ENCODE results near the gene C17orf113. TPM values are rescaled to one million over a fixed set of nuclear protein-coding genes. Genes with fewer than 3 reads are reported as not detected.

The C17orf113 gene
- total and polyA plus RNA-seq, 2 of the 13 experiments (the other 11 are each of a cell fraction or from before 2014, with no cell fraction given), result 0.87 to 1.1 TPM

DNA sequence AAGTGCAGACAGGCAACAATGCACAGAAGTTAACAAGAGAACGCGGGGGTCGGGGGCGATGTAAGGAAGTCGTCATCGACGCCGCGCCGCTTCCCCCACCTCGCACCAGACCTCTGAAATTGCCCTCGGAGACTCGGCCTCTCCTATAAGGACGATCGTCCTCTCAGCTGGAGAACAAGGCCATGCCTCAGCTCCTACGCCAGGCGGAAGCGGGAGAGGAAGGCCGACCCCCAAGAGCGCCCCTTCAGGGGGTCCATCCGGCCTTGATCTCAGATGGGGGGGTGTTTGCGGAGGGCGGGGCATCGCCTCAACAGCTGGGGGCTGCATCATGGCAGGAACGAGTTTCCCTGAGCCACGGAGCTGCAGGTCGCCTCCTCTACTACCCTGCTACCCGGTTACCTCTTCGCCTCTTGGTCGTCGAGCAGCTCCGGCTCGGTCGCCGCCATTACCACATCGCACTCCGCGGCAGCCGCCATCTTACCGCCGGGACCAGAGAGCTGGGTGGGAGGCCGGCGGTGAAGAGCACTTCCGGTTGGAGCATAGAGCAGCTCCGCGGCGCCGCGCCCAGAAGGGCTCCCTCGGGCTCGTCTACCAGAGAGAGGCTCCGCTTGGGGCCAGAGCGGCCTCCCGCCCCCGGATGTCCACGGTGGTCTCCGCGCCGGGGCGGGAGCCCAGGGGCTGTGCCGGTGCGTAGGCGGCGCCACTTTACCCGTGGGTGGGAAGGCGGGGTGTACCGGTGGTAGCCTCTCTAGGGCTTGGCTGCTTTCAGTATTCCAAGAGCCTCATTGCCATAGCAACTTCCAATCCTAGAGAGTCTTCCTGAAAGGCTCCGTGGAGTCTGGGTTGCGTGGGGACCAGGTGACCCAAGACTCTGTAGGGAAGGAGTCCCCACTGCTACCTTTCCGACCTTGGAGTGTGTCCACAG is 33.2 kb downstream of the C17orf113 start, which contains the start of gene DNAJC7 (continued):
- TF ChIP-seq, protein P1, sequence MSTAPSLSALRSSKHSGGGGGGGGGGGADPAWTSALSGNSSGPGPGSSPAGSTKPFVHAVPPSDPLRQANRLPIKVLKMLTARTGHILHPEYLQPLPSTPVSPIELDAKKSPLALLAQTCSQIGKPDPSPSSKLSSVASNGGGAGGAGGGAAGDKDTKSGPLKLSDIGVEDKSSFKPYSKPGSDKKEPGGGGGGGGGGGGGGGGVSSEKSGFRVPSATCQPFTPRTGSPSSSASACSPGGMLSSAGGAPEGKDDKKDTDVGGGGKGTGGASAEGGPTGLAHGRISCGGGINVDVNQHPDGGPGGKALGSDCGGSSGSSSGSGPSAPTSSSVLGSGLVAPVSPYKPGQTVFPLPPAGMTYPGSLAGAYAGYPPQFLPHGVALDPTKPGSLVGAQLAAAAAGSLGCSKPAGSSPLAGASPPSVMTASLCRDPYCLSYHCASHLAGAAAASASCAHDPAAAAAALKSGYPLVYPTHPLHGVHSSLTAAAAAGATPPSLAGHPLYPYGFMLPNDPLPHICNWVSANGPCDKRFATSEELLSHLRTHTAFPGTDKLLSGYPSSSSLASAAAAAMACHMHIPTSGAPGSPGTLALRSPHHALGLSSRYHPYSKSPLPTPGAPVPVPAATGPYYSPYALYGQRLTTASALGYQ (CRISPR knock-in tag; IDR thresholded peaks at IDR 0.05), result peak; percentile 85
- TF ChIP-seq HNRNPLL (IDR thresholded peaks at IDR 0.05; ENCODE audit: low read depth, low read length, poor library complexity, severe bottlenecking) (peak; percentile 78), TBL1XR1 (IDR thresholded peaks at IDR 0.05; ENCODE audit: borderline replicate concordance, low read length, partially characterized antibody) (no peak), ZNF160 (CRISPR knock-in tag; IDR thresholded peaks at IDR 0.05) (peak; percentile 79), ZMYM4 (CRISPR knock-in tag; IDR thresholded peaks at IDR 0.05) (peak; percentile 85), HMGA1 (CRISPR knock-in tag; conservative IDR thresholded peaks at IDR 0.05) (no peak), ADNP (CRISPR knock-in tag; IDR thresholded peaks at IDR 0.05) (no peak), ZNF850 (CRISPR knock-in tag; conservative IDR thresholded peaks at IDR 0.05) (peak; percentile 86), KDM6A (CRISPR knock-in tag; IDR thresholded peaks at IDR 0.05; ENCODE audit: low read depth) (no peak; the same call in 1 of the 2 replicates), U2AF1 (optimal IDR thresholded peaks at IDR 0.05; ENCODE audit: low read depth, low read length) (peak; percentile 68), ZNF17 (CRISPR knock-in tag; IDR thresholded peaks at IDR 0.05) (0 out of 2 replicates have a peak, but pooled peaks have one; percentile 48), MYC (CRISPR knock-in tag; IDR thresholded peaks at IDR 0.05; ENCODE audit: borderline replicate concordance) (peak; percentile 93), ZNF839 (CRISPR knock-in tag; IDR thresholded peaks at IDR 0.05; ENCODE audit: borderline replicate concordance) (peak; percentile 75; the same call in 1 of the 2 replicates), ZFP82 (CRISPR knock-in tag; IDR thresholded peaks at IDR 0.05; ENCODE audit: borderline replicate concordance) (peak; percentile 96)
- TF ChIP-seq, protein P2, sequence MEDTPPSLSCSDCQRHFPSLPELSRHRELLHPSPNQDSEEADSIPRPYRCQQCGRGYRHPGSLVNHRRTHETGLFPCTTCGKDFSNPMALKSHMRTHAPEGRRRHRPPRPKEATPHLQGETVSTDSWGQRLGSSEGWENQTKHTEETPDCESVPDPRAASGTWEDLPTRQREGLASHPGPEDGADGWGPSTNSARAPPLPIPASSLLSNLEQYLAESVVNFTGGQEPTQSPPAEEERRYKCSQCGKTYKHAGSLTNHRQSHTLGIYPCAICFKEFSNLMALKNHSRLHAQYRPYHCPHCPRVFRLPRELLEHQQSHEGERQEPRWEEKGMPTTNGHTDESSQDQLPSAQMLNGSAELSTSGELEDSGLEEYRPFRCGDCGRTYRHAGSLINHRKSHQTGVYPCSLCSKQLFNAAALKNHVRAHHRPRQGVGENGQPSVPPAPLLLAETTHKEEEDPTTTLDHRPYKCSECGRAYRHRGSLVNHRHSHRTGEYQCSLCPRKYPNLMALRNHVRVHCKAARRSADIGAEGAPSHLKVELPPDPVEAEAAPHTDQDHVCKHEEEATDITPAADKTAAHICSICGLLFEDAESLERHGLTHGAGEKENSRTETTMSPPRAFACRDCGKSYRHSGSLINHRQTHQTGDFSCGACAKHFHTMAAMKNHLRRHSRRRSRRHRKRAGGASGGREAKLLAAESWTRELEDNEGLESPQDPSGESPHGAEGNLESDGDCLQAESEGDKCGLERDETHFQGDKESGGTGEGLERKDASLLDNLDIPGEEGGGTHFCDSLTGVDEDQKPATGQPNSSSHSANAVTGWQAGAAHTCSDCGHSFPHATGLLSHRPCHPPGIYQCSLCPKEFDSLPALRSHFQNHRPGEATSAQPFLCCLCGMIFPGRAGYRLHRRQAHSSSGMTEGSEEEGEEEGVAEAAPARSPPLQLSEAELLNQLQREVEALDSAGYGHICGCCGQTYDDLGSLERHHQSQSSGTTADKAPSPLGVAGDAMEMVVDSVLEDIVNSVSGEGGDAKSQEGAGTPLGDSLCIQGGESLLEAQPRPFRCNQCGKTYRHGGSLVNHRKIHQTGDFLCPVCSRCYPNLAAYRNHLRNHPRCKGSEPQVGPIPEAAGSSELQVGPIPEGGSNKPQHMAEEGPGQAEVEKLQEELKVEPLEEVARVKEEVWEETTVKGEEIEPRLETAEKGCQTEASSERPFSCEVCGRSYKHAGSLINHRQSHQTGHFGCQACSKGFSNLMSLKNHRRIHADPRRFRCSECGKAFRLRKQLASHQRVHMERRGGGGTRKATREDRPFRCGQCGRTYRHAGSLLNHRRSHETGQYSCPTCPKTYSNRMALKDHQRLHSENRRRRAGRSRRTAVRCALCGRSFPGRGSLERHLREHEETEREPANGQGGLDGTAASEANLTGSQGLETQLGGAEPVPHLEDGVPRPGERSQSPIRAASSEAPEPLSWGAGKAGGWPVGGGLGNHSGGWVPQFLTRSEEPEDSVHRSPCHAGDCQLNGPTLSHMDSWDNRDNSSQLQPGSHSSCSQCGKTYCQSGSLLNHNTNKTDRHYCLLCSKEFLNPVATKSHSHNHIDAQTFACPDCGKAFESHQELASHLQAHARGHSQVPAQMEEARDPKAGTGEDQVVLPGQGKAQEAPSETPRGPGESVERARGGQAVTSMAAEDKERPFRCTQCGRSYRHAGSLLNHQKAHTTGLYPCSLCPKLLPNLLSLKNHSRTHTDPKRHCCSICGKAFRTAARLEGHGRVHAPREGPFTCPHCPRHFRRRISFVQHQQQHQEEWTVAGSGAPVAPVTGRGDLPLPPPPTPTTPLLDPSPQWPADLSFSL (CRISPR knock-in tag; IDR thresholded peaks at IDR 0.05), result no peak
- TF ChIP-seq, protein P3, sequence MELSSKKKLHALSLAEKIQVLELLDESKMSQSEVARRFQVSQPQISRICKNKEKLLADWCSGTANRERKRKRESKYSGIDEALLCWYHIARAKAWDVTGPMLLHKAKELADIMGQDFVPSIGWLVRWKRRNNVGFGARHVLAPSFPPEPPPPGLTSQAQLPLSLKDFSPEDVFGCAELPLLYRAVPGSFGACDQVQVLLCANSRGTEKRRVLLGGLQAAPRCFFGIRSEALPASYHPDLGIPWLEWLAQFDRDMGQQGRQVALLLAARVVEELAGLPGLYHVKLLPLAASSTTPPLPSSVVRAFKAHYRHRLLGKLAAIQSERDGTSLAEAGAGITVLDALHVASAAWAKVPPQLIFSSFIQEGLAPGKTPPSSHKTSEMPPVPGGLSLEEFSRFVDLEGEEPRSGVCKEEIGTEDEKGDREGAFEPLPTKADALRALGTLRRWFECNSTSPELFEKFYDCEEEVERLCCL (CRISPR knock-in tag; IDR thresholded peaks at IDR 0.05; ENCODE audit: borderline replicate concordance), result 0 out of 2 replicates have a peak, but pooled peaks have one; percentile 47

All from HepG2 (cell line).